H1 (cell line): Measurements from ENCODE around the gene PIP5K1C. TPM values are rescaled to one million over a fixed set of nuclear protein-coding genes. Genes with fewer than 3 reads are reported as not detected.

Source experiments
- CTBP2 ChIP-seq: IDR thresholded peaks from 2 replicates; pipeline ENCODE4 v1.7.0; 2011; ENCODE audit warnings: borderline replicate concordance, mild to moderate bottlenecking, moderate library complexity, mixed read lengths, low read length; ENCODE audit not compliant: insufficient read depth, insufficient read length
- HDAC6 ChIP-seq: IDR thresholded peaks from one replicate; pipeline ENCODE4 v1.7.1; 2012; ENCODE audit warnings: low read depth, mild to moderate bottlenecking, inconsistent platforms, low read length, moderate library complexity
- KDM5A ChIP-seq: fragments of 200-600 bp; IDR thresholded peaks from 2 replicates; pipeline ENCODE4 v1.7.1; 2012; ENCODE audit warnings: mild to moderate bottlenecking, low read length, inconsistent platforms, mixed read lengths
- RXRA ChIP-seq: IDR thresholded peaks from 2 replicates; pipeline ENCODE4 v1.6.1; 2011; ENCODE audit warnings: low read depth, mild to moderate bottlenecking, low read length, moderate library complexity; ENCODE audit not compliant: insufficient read depth
- SUZ12 ChIP-seq: fragments of 200-600 bp; sonication (generic); IDR thresholded peaks from 2 replicates; pipeline ENCODE4 v1.6.1; 2012; ENCODE audit warnings: mild to moderate bottlenecking, inconsistent platforms, low read length, moderate library complexity, mixed read lengths
- polyA plus RNA-seq, 7 experiments: library from polyadenylated mRNA; depleted of rRNA in 3 of 7; stranded (reverse) in 5 of 7; unstranded in 2 of 7; fragments of >200 nt in 5 of 7; fragments of 200-250 nt in 2 of 7; gene quantifications; 1 replicate in 5 of 7; 2 replicates in 1 of 7; 4 replicates in 1 of 7; pipeline versions ENCODE4 v1.2.1 to v1.2.3, GENCODE V29; 2011 to 2013; ENCODE audit warnings: missing spikeins in 2 of 7, mixed read lengths in 2 of 7
- total RNA-seq: library from RNA; stranded (reverse); fragmentation: NEBNext Ultra II Directional; extraction: Animal tissue kit (Norgen Biotek cat#: 25700); gene quantifications from 2 replicates; pipeline ENCODE4 v1.2.1, GENCODE V29; 2021
- TF ChIP-seq, protein P1 (sequence below): fragments of 300-600 bp; sonication (generic); IDR thresholded peaks from 2 replicates; pipeline ENCODE4 v1.7.1; 2012; ENCODE audit warnings: low read length, moderate library complexity, mild to moderate bottlenecking, inconsistent platforms; ENCODE audit not compliant: insufficient replicate concordance

PIP5K1C gene
- total and polyA plus RNA-seq, 2 of the 8 experiments (the other 6 are each of a cell fraction or from before 2014, with no cell fraction given), result 10.6 to 32.9 TPM

DNA sequence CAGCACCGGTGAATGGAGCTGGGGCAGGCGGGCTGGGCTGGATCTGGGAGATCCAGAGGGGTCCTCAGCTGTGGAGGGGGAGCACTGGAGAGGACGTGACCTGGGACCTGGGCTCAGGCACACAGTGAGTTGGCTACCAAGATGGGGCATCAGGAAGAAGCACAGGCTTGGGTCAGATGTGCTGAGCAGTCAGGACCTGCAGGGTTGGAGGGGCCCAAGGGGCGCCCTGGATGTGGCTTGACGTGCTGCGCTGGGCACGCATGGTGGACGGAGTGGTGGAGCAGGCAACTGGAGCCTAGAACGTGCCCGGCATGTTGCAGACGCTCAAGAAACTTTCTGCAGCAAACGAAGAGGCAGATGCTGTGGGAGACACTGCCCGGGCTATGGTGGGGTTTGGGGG, 20.7 kb downstream of the PIP5K1C start (continued):
- TF ChIP-seq, protein P1, sequence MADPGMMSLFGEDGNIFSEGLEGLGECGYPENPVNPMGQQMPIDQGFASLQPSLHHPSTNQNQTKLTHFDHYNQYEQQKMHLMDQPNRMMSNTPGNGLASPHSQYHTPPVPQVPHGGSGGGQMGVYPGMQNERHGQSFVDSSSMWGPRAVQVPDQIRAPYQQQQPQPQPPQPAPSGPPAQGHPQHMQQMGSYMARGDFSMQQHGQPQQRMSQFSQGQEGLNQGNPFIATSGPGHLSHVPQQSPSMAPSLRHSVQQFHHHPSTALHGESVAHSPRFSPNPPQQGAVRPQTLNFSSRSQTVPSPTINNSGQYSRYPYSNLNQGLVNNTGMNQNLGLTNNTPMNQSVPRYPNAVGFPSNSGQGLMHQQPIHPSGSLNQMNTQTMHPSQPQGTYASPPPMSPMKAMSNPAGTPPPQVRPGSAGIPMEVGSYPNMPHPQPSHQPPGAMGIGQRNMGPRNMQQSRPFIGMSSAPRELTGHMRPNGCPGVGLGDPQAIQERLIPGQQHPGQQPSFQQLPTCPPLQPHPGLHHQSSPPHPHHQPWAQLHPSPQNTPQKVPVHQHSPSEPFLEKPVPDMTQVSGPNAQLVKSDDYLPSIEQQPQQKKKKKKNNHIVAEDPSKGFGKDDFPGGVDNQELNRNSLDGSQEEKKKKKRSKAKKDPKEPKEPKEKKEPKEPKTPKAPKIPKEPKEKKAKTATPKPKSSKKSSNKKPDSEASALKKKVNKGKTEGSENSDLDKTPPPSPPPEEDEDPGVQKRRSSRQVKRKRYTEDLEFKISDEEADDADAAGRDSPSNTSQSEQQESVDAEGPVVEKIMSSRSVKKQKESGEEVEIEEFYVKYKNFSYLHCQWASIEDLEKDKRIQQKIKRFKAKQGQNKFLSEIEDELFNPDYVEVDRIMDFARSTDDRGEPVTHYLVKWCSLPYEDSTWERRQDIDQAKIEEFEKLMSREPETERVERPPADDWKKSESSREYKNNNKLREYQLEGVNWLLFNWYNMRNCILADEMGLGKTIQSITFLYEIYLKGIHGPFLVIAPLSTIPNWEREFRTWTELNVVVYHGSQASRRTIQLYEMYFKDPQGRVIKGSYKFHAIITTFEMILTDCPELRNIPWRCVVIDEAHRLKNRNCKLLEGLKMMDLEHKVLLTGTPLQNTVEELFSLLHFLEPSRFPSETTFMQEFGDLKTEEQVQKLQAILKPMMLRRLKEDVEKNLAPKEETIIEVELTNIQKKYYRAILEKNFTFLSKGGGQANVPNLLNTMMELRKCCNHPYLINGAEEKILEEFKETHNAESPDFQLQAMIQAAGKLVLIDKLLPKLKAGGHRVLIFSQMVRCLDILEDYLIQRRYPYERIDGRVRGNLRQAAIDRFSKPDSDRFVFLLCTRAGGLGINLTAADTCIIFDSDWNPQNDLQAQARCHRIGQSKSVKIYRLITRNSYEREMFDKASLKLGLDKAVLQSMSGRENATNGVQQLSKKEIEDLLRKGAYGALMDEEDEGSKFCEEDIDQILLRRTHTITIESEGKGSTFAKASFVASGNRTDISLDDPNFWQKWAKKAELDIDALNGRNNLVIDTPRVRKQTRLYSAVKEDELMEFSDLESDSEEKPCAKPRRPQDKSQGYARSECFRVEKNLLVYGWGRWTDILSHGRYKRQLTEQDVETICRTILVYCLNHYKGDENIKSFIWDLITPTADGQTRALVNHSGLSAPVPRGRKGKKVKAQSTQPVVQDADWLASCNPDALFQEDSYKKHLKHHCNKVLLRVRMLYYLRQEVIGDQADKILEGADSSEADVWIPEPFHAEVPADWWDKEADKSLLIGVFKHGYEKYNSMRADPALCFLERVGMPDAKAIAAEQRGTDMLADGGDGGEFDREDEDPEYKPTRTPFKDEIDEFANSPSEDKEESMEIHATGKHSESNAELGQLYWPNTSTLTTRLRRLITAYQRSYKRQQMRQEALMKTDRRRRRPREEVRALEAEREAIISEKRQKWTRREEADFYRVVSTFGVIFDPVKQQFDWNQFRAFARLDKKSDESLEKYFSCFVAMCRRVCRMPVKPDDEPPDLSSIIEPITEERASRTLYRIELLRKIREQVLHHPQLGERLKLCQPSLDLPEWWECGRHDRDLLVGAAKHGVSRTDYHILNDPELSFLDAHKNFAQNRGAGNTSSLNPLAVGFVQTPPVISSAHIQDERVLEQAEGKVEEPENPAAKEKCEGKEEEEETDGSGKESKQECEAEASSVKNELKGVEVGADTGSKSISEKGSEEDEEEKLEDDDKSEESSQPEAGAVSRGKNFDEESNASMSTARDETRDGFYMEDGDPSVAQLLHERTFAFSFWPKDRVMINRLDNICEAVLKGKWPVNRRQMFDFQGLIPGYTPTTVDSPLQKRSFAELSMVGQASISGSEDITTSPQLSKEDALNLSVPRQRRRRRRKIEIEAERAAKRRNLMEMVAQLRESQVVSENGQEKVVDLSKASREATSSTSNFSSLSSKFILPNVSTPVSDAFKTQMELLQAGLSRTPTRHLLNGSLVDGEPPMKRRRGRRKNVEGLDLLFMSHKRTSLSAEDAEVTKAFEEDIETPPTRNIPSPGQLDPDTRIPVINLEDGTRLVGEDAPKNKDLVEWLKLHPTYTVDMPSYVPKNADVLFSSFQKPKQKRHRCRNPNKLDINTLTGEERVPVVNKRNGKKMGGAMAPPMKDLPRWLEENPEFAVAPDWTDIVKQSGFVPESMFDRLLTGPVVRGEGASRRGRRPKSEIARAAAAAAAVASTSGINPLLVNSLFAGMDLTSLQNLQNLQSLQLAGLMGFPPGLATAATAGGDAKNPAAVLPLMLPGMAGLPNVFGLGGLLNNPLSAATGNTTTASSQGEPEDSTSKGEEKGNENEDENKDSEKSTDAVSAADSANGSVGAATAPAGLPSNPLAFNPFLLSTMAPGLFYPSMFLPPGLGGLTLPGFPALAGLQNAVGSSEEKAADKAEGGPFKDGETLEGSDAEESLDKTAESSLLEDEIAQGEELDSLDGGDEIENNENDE, result no peak
- no peak for TF ChIP-seq KDM5A
- no peak for TF ChIP-seq RXRA
- no peak for TF ChIP-seq CTBP2
- TF ChIP-seq SUZ12, result no peak
- TF ChIP-seq HDAC6, result no peak
